ENCODE results near the gene MPO. TPM values are rescaled to one million over a fixed set of nuclear protein-coding genes. Genes with fewer than 3 reads are reported as not detected.

Gene MPO
- total and polyA plus RNA-seq, 9 of the 15 experiments (the other 6 are each of a cell fraction or from before 2014, with no cell fraction given), result 0.04 to 0.47 (median 0.39) TPM; not detected in 6

DNA sequence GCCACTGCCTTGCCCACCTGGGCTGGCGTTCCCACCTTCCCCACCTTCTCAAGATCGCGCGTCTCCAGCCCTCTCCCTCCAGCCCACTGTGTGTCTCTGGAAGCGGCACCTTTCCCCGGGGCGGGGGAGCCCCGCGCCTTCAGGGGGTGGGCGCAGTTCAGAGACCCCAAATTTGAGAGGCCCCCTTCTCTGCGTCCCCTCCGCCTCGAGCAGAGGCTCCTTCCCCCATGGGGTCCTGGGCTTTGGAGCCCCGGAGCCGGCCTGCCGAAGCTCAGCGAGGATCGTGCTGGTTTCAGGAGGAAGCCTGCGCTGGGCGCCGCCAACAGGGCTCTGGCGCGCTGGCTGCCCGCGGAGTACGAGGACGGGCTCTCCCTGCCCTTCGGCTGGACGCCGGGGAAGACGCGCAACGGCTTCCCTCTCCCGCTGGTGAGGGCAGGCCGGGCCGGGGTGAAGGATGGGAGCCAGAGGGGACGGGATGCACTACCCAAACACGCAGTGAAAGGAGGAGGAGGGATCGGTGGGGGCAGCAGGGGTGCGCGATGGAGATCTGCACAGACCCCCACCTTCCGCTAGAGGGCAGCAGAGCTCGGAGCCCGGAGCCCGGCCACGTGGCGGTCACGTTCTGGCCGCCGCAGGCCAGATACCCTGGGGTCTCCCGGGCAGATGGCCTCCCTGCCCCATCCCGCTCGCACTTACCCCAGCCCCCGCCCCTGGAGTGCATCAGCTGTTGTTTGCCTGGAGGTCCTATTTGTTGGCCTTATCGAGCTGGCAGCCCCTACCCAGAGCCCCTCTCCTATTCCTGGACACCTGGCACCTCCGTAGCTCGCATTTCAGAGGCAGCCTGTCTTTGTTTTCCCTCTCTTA is 31.2 kb downstream of the MPO start (continued):
- TF ChIP-seq ZBTB7A (IDR thresholded peaks at IDR 0.05; ENCODE audit: borderline replicate concordance, control insufficient read depth, low read depth, low read length) (peak; percentile 85; the same call in 1 of the 2 replicates), HSF4 (CRISPR knock-in tag; IDR thresholded peaks at IDR 0.05; ENCODE audit: borderline replicate concordance) (no peak), EP400 (IDR thresholded peaks at IDR 0.05) (peak; percentile 96), TRIM24 (IDR thresholded peaks at IDR 0.05) (no peak), XRCC4 (IDR thresholded peaks at IDR 0.05; ENCODE audit: extremely low read depth, insufficient read depth, insufficient read length) (no peak), CHCHD3 (CRISPR knock-in tag; IDR thresholded peaks at IDR 0.05) (no peak), JUN (IDR thresholded peaks at IDR 0.05; ENCODE audit: borderline replicate concordance, low read depth, low read length) (peak; percentile 45; the same call in 1 of the 2 replicates), JUN (CRISPR knock-in tag; IDR thresholded peaks at IDR 0.05; ENCODE audit: borderline replicate concordance) (no peak), DDX20 (tag; IDR thresholded peaks at IDR 0.05; ENCODE audit: low read depth) (no peak), NR3C1 (CRISPR knock-in tag; IDR thresholded peaks at IDR 0.05) (peak; percentile 85), RBM34 (IDR thresholded peaks at IDR 0.05; ENCODE audit: borderline replicate concordance, insufficient read depth, low read length) (no peak), CEBPB (tag; IDR thresholded peaks at IDR 0.05) (no peak), MEIS2 (IDR thresholded peaks at IDR 0.05; ENCODE audit: partially characterized antibody) (no peak), SPI1 (IDR thresholded peaks at IDR 0.05; ENCODE audit: borderline replicate concordance, low read depth, low read length) (no peak), THRAP3 (IDR thresholded peaks at IDR 0.05; ENCODE audit: borderline replicate concordance) (no peak), ZNF589 (CRISPR knock-in tag; IDR thresholded peaks at IDR 0.05; ENCODE audit: low read depth) (no peak), GABPB2 (CRISPR knock-in tag; conservative IDR thresholded peaks at IDR 0.05) (no peak), KAT8 (IDR thresholded peaks at IDR 0.05; ENCODE audit: low read depth) (no peak), ZNF316 (IDR thresholded peaks at IDR 0.05) (no peak), SMARCE1 (IDR thresholded peaks at IDR 0.05) (no peak), ETV6 (IDR thresholded peaks at IDR 0.05; ENCODE audit: borderline replicate concordance in 1 of 2, low read depth in 2 of 2, low read length in 1 of 2) (no peak), ETV6 (CRISPR knock-in tag; IDR thresholded peaks at IDR 0.05; ENCODE audit: borderline replicate concordance) (no peak; the same call in 1 of the 2 replicates)
- TF ChIP-seq, protein P1, sequence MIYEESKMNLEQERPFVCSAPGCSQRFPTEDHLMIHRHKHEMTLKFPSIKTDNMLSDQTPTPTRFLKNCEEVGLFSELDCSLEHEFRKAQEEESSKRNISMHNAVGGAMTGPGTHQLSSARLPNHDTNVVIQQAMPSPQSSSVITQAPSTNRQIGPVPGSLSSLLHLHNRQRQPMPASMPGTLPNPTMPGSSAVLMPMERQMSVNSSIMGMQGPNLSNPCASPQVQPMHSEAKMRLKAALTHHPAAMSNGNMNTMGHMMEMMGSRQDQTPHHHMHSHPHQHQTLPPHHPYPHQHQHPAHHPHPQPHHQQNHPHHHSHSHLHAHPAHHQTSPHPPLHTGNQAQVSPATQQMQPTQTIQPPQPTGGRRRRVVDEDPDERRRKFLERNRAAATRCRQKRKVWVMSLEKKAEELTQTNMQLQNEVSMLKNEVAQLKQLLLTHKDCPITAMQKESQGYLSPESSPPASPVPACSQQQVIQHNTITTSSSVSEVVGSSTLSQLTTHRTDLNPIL (CRISPR knock-in tag; IDR thresholded peaks at IDR 0.05), result no peak
- TF ChIP-seq, protein P2, sequence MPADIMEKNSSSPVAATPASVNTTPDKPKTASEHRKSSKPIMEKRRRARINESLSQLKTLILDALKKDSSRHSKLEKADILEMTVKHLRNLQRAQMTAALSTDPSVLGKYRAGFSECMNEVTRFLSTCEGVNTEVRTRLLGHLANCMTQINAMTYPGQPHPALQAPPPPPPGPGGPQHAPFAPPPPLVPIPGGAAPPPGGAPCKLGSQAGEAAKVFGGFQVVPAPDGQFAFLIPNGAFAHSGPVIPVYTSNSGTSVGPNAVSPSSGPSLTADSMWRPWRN (IDR thresholded peaks at IDR 0.05; ENCODE audit: low read depth), result peak; percentile 85
- TF ChIP-seq, protein P3, sequence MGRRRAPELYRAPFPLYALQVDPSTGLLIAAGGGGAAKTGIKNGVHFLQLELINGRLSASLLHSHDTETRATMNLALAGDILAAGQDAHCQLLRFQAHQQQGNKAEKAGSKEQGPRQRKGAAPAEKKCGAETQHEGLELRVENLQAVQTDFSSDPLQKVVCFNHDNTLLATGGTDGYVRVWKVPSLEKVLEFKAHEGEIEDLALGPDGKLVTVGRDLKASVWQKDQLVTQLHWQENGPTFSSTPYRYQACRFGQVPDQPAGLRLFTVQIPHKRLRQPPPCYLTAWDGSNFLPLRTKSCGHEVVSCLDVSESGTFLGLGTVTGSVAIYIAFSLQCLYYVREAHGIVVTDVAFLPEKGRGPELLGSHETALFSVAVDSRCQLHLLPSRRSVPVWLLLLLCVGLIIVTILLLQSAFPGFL (CRISPR knock-in tag; IDR thresholded peaks at IDR 0.05), result no peak
- TF ChIP-seq, protein P4, sequence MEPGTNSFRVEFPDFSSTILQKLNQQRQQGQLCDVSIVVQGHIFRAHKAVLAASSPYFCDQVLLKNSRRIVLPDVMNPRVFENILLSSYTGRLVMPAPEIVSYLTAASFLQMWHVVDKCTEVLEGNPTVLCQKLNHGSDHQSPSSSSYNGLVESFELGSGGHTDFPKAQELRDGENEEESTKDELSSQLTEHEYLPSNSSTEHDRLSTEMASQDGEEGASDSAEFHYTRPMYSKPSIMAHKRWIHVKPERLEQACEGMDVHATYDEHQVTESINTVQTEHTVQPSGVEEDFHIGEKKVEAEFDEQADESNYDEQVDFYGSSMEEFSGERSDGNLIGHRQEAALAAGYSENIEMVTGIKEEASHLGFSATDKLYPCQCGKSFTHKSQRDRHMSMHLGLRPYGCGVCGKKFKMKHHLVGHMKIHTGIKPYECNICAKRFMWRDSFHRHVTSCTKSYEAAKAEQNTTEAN (CRISPR knock-in tag; IDR thresholded peaks at IDR 0.05), result no peak; the same call in 1 of the 2 replicates
